Right ventricle myocardium superior (tissue), 1 donor: ENCODE results near the gene GNAZ. TPM values are rescaled to one million over a fixed set of nuclear protein-coding genes. Genes with fewer than 3 reads are reported as not detected.
A peak's percentile ranks its signal among the peaks of the same experiment; 100 is the strongest.
"Not testable (repeated sequence)": the region's sequence is repeated elsewhere in the genome, so short reads cannot be mapped to it uniquely, and the experiment has no call there.

Experiments used
- ATAC-seq: fragments of 200-7000 bp; cut with Tn5 transposase; one replicate; pipeline ENCODE4 v1.9.1; 2020; ENCODE audit warnings: mild to moderate bottlenecking; ENCODE audit not compliant: poor library complexity
- DNase-seq: peaks from one replicate; pipeline ENCODE4 v3.0.0-alpha.2; 2020
- intact Hi-C: fragments of 100-400 bp; cut with DNase I; formaldehyde crosslinking; loops from one replicate; pipeline ENCODE4 v1.11.2; 2022
- long read RNA-seq: library from polyadenylated mRNA; unstranded; transcript quantifications from one replicate; pipeline ENCODE4 v2.0.0, GENCODE V29; 2021
- total RNA-seq: library from RNA; stranded (reverse); fragmentation: NEBNext Ultra II Directional; extraction: Animal tissue kit (Norgen Biotek cat#: 25700); gene quantifications from one replicate; pipeline ENCODE4 v1.2.1, GENCODE V29; 2021
- donor health status: DM: no; HTN: yes; CAD: no; lungs with severe emphysema.

Gene GNAZ
- 3.1 TPM for total RNA-seq
- long read RNA-seq, transcript GNAZ-203 (3 exons, 3,333 nt) = major isoform, 7 of 11 reads
- long read RNA-seq, partial matches to known transcripts = 3 of 11 reads
- long read RNA-seq, other reads (novel, unspliced or antisense) = 1 of 11 reads

GRCh38 chr22:23070418-23071229 lies at the start of gene GNAZ:
GNAZ (plus strand) TSS chr22:23070519; CDS start chr22:23095696, 25,177 bp downstream.
- intact Hi-C loops = no loop called here
- peak; percentile 8 for ATAC-seq
- DNase-seq = peak; percentile 45

DNA sequence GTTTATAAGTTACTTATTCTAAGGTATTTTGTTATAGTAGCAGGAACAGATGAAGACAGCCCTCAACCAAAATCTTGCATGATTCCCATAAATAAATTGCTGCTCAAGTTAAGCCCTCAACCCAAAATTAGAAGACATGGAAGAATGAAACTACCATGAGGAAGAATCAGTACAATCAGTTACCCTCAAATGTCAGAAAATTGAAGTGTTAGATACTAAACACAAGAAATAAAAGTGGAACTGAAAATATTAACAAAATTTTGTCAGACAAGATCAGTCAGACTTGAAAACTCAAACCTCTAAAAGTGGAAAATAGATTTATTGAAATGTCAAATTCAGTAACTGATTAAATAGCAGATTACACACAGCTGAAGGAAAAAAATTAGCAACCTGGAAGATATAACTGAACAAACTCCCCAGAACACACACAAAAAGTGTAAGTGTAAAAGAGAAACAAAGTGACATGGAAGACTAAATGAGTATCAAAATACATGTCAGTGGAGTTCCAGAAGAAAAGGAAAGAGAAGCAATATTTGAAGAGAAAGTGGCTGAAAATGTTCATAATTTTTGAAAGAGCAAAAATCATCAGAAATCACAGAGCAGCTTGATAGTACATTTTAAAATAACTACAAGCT lies 49.5 kb upstream of the GNAZ start:
- DNase-seq = no peak
- no peak for ATAC-seq
- intact Hi-C loops = loop anchor here (10.0 kb wide), 1 partner anchor 106 kb away; no protein-coding TSS in a partner anchor

GRCh38 chr22:23021660-23022353 lies 48.5 kb upstream of the GNAZ start:
- not testable (repeated sequence) for ATAC-seq, DNase-seq
- intact Hi-C loops = loop anchor here (10.0 kb wide), 1 partner anchor 107 kb away; no protein-coding TSS in a partner anchor

DNA sequence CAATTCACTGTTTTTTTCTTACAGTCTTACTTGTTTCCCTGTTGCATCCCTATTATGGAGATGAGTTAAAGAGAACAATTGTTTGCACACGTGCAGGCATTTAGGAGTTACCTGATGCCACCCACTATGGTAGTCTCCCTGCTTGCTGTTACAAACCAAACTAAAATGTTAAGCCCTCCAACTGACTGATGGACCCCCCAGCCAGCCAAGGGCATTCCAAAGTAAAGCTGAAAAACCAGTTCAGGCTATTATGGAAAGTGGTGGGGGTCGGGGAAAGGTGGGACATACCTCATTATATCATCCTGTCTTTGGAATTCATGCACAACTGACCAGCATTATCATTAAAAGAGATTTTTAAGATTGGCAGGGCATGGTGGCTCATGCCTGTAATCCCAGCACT lies 47.0 kb upstream of the GNAZ start:
- intact Hi-C loops = loop anchor here (10.0 kb wide), 1 partner anchor 108 kb away; no protein-coding TSS in a partner anchor

DNA sequence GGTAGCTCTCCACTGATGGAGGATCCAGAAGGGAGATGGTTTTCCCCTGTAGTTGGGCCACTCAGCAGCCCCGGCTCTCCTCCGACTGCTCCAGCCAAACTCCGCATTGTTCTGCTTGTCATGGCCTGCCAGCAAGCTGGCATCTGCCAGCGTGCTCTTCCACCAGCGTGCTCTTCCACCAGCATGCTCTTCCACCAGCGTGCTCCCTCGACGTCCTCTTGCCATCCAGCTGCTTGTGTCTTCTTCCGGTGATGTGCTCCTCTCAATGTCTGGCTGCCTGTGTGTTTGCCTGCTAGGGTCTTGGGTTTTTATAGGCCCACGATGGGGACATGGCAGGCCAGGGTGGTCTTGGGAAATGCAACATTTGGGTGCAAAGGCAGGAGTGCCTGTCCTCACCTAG lies 43.5 kb upstream of the GNAZ start:
- no peak for DNase-seq
- ATAC-seq = no peak
- intact Hi-C loops = loop anchor here (10.0 kb wide), 1 partner anchor 112 kb away; no protein-coding TSS in a partner anchor

More for the DNA sequence above, 47.0 kb upstream of the GNAZ start:
- ATAC-seq = no peak
- DNase-seq = no peak

GRCh38 chr22:23027849-23028248 lies 42.5 kb upstream of the GNAZ start:
- intact Hi-C loops = loop anchor here (10.0 kb wide), 1 partner anchor 113 kb away; no protein-coding TSS in a partner anchor
- DNase-seq, ATAC-seq: not testable (repeated sequence)

GRCh38 chr22:23029521-23030228 lies 40.6 kb upstream of the GNAZ start:
- intact Hi-C loops = loop anchor here (10.0 kb wide), 2 partner anchors 55 to 115 kb away; no protein-coding TSS in a partner anchor
- no peak for ATAC-seq
- DNase-seq = no peak

GRCh38 chr22:23031381-23031780 lies 38.9 kb upstream of the GNAZ start:
- no peak for DNase-seq
- ATAC-seq = no peak
- intact Hi-C loops = loop anchor here (10.0 kb wide), 1 partner anchor 57 kb away; no protein-coding TSS in a partner anchor

- ATAC-seq (no peak), DNase-seq (no peak)
- intact Hi-C loops = loop anchor here (10.0 kb wide), 1 partner anchor 57 kb away; no protein-coding TSS in a partner anchor
Observed at GRCh38 chr22:23031786-23032185, 38.5 kb upstream of the GNAZ start.

DNA sequence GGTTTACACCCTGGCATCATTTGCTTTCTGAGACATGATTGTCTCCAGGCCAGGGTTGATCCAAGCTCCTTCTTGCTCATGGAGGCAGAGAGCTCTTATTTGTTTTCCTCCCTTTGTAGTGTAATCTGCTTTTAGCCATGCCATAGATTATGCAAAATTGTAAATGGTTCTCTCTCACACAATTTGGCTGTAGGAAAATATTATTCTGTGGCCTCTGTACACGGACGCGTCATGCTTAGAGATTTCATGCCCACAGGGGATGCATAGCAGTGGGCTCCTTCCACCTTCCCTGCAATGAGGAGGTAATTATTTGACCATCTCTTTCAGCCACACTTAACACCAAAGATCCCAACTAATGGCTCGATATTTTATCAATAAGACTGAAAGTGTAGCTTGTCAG lies 37.7 kb upstream of the GNAZ start:
- no peak for ATAC-seq
- intact Hi-C loops = loop anchor here (10.0 kb wide), 1 partner anchor 58 kb away; no protein-coding TSS in a partner anchor
- no peak for DNase-seq

DNA sequence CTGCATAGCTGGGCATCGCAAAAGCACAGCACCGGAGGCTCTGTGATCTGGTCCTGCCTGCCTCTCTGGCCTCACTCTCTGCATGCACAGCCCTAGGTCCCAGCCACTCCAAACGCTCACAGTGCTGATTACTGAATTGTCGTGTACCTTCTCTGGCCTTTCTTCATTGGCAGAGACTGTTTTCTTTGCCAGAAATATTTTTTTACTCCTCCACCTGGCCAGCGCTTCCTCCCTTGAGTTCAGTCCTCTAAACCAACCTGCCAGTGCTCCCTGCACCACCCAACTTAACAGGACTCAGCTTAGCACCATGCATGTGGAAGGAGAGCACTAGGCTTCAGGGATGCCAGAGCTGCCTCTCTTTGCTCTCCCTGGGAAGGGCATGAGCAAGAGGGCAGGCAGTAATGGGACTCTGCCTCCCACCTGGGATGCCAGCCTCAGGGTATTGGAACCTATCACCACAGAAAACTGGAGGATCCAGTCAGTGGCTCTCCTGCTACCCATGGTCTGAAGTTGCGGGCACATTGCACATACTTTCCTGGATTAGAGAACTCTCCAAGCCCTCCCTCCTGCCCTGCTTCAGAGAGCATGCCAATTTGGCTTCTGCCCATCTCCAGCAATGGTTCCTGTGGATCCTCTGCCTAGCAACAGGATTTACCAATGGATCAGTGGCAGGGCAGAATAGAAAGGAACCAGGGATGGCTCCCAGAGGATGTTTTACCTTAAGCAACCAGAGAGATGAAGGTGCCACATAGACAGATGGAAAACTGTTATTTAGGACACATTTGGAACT lies 37.0 kb upstream of the GNAZ start:
- intact Hi-C loops = loop anchor here (10.0 kb wide), 1 partner anchor 59 kb away; no protein-coding TSS in a partner anchor
- no peak for DNase-seq
- no peak for ATAC-seq

DNA sequence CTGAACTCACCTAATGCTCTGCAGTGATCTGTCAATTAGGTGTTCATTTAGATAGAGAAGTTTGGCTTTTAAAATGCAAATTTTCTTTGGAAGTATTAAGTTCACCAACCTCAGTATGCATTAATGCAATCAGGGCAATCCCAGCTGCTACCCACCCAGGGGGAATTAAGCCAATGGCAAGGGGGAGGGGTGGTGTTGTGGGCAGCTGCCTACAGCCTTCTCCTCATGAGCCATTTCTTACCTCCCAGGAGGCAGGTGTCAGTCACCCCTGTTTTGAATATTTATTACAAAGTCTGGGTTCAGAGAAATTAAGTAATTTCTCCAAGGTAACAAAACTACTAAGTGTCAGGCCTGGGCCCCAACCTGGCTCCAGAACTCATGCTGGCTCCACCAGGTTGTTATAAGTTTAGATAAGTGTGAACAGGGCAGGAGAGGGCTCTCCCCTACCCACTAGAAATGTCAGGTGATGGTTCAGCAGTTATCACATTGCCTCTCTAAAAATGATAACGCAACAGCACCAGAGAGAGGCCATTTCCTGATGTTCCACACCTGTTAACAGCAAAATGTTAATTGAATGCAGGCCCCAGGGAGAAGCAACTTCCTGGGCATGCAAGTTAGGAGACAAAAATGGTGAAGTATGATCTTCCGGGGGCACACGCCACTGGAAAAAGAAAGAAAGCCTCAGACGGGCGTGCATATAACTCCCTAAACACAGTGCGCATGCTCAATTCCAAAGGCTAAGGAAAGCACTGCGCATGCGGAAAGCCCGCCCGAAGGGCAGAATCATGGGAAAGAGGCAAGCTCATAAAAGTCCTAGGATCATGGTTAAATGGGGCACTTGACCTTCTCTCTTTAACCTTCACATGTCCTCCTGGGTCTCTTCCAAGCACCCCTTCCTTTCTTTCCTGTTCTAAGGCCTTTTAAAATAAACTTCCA lies 35.4 kb upstream of the GNAZ start:
- intact Hi-C loops = loop anchor here (10.0 kb wide), 1 partner anchor 60 kb away; no protein-coding TSS in a partner anchor

GRCh38 chr22:23035557-23036277 lies 34.6 kb upstream of the GNAZ start:
- ATAC-seq (no peak), DNase-seq (no peak)
- intact Hi-C loops = loop anchor here (10.0 kb wide), 1 partner anchor 61 kb away; no protein-coding TSS in a partner anchor

More for the DNA sequence above, 35.4 kb upstream of the GNAZ start:
- DNase-seq = no peak
- ATAC-seq = no peak

DNA sequence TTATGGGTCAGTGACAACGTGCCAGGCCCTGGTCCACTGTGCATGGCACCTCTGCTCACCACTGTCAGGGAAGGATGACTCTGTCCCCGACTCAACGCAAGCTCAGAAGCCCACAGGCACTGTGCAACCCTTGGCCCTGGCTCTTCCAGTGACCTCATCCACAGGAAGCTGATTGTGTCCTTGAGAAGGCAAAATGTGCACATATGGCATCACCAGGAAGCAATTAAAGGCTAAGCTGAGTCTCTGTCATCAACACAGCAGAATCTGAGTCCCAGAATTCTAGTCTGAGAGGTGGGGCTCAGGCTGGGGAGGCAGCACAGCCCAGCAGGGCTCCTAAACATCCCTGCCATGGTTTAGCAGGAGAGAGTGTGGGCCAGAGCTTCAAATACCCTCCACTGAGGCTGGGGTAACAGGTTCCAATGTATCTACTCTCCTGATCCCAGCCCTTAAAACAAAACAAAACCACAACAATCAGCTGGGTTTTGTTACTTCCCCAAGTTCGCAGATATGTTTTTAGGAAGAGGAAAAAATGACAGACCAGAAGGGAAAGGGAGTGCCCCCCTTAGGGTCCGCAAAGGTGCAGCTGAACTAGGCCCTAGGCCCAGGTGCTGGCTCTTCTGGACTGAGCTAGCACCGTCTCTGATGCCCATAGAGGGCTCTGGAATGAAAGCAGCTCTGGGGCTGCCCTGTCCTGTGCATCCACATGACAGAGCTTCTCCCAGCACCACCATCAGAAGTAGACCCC lies 33.5 kb upstream of the GNAZ start:
- intact Hi-C loops = loop anchor here (10.0 kb wide), 1 partner anchor 62 kb away; no protein-coding TSS in a partner anchor

More for the DNA sequence above, 33.5 kb upstream of the GNAZ start:
- DNase-seq (no peak), ATAC-seq (no peak)
